OCI-LY7 (cell line): ENCODE data around the gene UQCR10.

Source experiments
- EZH2phosphoT487 ChIP-seq: fragments of 200-600 bp; sonication (generic); IDR thresholded peaks from 2 replicates; pipeline ENCODE4 v1.6.1; 2018; ENCODE audit warnings: low read depth, borderline replicate concordance, mild to moderate bottlenecking, mixed run types, antibody characterized with exemption, low read length, moderate library complexity, mixed read lengths
- TF ChIP-seq, protein P1 (sequence below): fragments of 200-600 bp; sonication (generic); conservative IDR thresholded peaks from 2 replicates; pipeline ENCODE4 v1.5.1; 2014; ENCODE audit warnings: mild to moderate bottlenecking, antibody characterized with exemption, low read length, moderate library complexity, mixed read lengths

DNA sequence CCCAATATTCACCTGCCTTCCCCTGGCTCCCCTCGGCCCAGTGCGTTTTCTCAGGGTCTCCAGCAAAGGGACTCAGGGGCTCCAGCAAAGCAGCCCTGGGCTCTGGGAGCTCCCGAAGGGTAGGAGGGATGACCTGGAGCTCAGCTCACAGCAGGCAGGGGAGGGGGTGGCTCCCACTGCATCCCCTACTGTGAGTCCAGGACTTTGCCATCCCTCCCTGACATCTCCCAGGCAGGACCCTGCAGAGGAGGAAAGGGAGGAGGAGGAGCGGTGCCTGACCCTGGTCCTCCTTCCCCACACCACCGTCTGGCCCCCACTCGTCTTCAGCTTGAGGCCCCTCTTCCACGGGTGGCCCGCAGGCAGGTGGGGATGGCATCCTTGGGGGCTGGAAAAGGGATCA lies 42.3 kb upstream of the UQCR10 start:
- TF ChIP-seq, protein P1, sequence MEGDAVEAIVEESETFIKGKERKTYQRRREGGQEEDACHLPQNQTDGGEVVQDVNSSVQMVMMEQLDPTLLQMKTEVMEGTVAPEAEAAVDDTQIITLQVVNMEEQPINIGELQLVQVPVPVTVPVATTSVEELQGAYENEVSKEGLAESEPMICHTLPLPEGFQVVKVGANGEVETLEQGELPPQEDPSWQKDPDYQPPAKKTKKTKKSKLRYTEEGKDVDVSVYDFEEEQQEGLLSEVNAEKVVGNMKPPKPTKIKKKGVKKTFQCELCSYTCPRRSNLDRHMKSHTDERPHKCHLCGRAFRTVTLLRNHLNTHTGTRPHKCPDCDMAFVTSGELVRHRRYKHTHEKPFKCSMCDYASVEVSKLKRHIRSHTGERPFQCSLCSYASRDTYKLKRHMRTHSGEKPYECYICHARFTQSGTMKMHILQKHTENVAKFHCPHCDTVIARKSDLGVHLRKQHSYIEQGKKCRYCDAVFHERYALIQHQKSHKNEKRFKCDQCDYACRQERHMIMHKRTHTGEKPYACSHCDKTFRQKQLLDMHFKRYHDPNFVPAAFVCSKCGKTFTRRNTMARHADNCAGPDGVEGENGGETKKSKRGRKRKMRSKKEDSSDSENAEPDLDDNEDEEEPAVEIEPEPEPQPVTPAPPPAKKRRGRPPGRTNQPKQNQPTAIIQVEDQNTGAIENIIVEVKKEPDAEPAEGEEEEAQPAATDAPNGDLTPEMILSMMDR: no peak
- TF ChIP-seq EZH2phosphoT487: no peak
